ENCODE results near the gene DPH1.
"Not testable (repeated sequence)": the region's sequence is repeated elsewhere in the genome, so short reads cannot be mapped to it uniquely, and the experiment has no call there.

DPH1 gene

GRCh38 chr17:2008332-2009126, 21.4 kb upstream of the DPH1 start:
- no peak for DNase-seq (ENCODE audit: low read depth, low spot score)

- no peak for DNase-seq (ENCODE audit: low read depth, low spot score)
Observed at GRCh38 chr17:2009737-2010136, 20.2 kb upstream of the DPH1 start.

GRCh38 chr17:2011411-2012371, 18.3 kb upstream of the DPH1 start:
- DNase-seq (ENCODE audit: low read depth, low spot score), result peak; percentile 50

- no peak for DNase-seq (ENCODE audit: low read depth, low spot score)
Observed at GRCh38 chr17:2012499-2012898, 17.5 kb upstream of the DPH1 start.

GRCh38 chr17:2013220-2013993, 16.5 kb upstream of the DPH1 start:
- DNase-seq (ENCODE audit: low read depth, low spot score), result not testable (repeated sequence)

GRCh38 chr17:2013994-2014317, 16.0 kb upstream of the DPH1 start:
- DNase-seq (ENCODE audit: low read depth, low spot score), result no peak

GRCh38 chr17:2015314-2015713, 14.6 kb upstream of the DPH1 start:
- DNase-seq (ENCODE audit: low read depth, low spot score), result no peak

- no peak for DNase-seq (ENCODE audit: low read depth, low spot score)
Observed at GRCh38 chr17:2016494-2016893, 13.5 kb upstream of the DPH1 start.

- no peak for DNase-seq (ENCODE audit: low read depth, low spot score)
Observed at GRCh38 chr17:2017274-2017941, 12.5 kb upstream of the DPH1 start.

- DNase-seq (ENCODE audit: low read depth, low spot score), result no peak
Observed at GRCh38 chr17:2018716-2019510, 11.0 kb upstream of the DPH1 start.

- no peak for DNase-seq (ENCODE audit: low read depth, low spot score)
Observed at GRCh38 chr17:2019723-2020122, 10.2 kb upstream of the DPH1 start.

GRCh38 chr17:2020721-2021120, 9.2 kb upstream of the DPH1 start:
- DNase-seq (ENCODE audit: low read depth, low spot score), result no peak

- no peak for DNase-seq (ENCODE audit: low read depth, low spot score)
Observed at GRCh38 chr17:2022647-2023240, 7.2 kb upstream of the DPH1 start.

- DNase-seq (ENCODE audit: low read depth, low spot score), result no peak
Observed at GRCh38 chr17:2023256-2023655, 6.7 kb upstream of the DPH1 start.

GRCh38 chr17:2023692-2024571, 6.0 kb upstream of the DPH1 start:
- DNase-seq (ENCODE audit: low read depth, low spot score), result no peak

- no peak for DNase-seq (ENCODE audit: low read depth, low spot score)
Observed at GRCh38 chr17:2024572-2025219, 5.3 kb upstream of the DPH1 start.

GRCh38 chr17:2025220-2025621, 4.7 kb upstream of the DPH1 start, which contains the start of gene RTN4RL1:
TSS of gene RTN4RL1 (minus strand) at chr17:2025334. CDS start at chr17:2024865, 469 bp downstream.
- DNase-seq (ENCODE audit: low read depth, low spot score), result no peak

- DNase-seq (ENCODE audit: low read depth, low spot score), result no peak
Observed at GRCh38 chr17:2025622-2026309, 4.2 kb upstream of the DPH1 start.

All from brain pericyte (primary cell).